COR-L47 (cell line): ENCODE data around the gene C1orf141.
"Not testable (repeated sequence)": the region's sequence is repeated elsewhere in the genome, so short reads cannot be mapped to it uniquely, and the experiment has no call there.

Experiments used
- DNase-seq: peaks from one replicate; lab custom pipeline; 2025; lab: John Stamatoyannopoulos, UW

Gene C1orf141

GRCh38 chr1:67085326-67085725, 49.4 kb downstream of the C1orf141 start:
- no peak for DNase-seq

- DNase-seq = no peak
Observed at GRCh38 chr1:67084765-67085318, 49.9 kb downstream of the C1orf141 start.

GRCh38 chr1:67078291-67078690, 56.5 kb downstream of the C1orf141 start:
- no peak for DNase-seq

GRCh38 chr1:67077593-67077992, 57.2 kb downstream of the C1orf141 start:
- no peak for DNase-seq

GRCh38 chr1:67072749-67073148, 62.0 kb downstream of the C1orf141 start:
- DNase-seq = no peak

- DNase-seq = not testable (repeated sequence)
Observed at GRCh38 chr1:67067655-67068054, 67.1 kb downstream of the C1orf141 start.

GRCh38 chr1:67062412-67062811, 72.4 kb downstream of the C1orf141 start:
- DNase-seq = no peak

- no peak for DNase-seq
Observed at GRCh38 chr1:67061266-67061665, 73.5 kb downstream of the C1orf141 start.

- no peak for DNase-seq
Observed at GRCh38 chr1:67060811-67061218, 74.0 kb downstream of the C1orf141 start.

- DNase-seq = no peak
Observed at GRCh38 chr1:67059346-67059745, 75.4 kb downstream of the C1orf141 start.

- no peak for DNase-seq
Observed at GRCh38 chr1:67058761-67059160, 76.0 kb downstream of the C1orf141 start.

GRCh38 chr1:67058242-67058641, 76.5 kb downstream of the C1orf141 start:
- peak; percentile 6 for DNase-seq

GRCh38 chr1:67053785-67054772, 80.7 kb downstream of the C1orf141 start, which contains the start of gene SLC35D1:
Gene SLC35D1 (minus strand): TSS chr1:67054148. CDS start chr1:67054013, 135 bp downstream.
- peak; percentile 77 for DNase-seq

GRCh38 chr1:67053535-67053784, 81.3 kb downstream of the C1orf141 start:
- DNase-seq = no peak

- no peak for DNase-seq
Observed at GRCh38 chr1:67052741-67053534, 81.8 kb downstream of the C1orf141 start.

- no peak for DNase-seq
Observed at GRCh38 chr1:67051196-67051595, 83.6 kb downstream of the C1orf141 start.

GRCh38 chr1:67044631-67045270, 90.0 kb downstream of the C1orf141 start:
- no peak for DNase-seq

GRCh38 chr1:67043366-67043765, 91.4 kb downstream of the C1orf141 start:
- DNase-seq = no peak
